ENCODE results near the gene ATP11A. TPM values are rescaled to one million over a fixed set of nuclear protein-coding genes. Genes with fewer than 3 reads are reported as not detected.

Gene ATP11A
- total RNA-seq (10 to 100 TPM; 45.7 to 68.1 TPM), polyA plus RNA-seq (10 to 100 TPM in 1 of 2 donors, 1 to 10 TPM in 1; 3.1 to 11.4 TPM)
- long read RNA-seq, donor 1, partial matches to known transcripts: 0 of 20 reads
- long read RNA-seq, donor 1, other reads (novel, unspliced or antisense): 17 of 20 reads
- long read RNA-seq, donor 2, partial matches to known transcripts: 7 of 30 reads
- long read RNA-seq, donor 2, other reads (novel, unspliced or antisense): 20 of 30 reads

- DNase-seq: peak; percentile 96 to 97
- peak within 1 kb of the TSS; percentile 66 to 92 for H3K4me3 ChIP-seq (ENCODE audit: low read length in 2 of 2)
- WGBS, 2 donors: 1 to 3% methylated on average over 59 to 95 of the region's 95 CpGs
- H3K9me3 ChIP-seq (ENCODE audit: control insufficient read depth, low read length): no peaks in the 10 kb centered on the region
- no peaks in the 10 kb centered on the region for H3K27me3 ChIP-seq (ENCODE audit: control insufficient read depth in 1 of 2, insufficient read depth in 2 of 2, low read length in 1 of 2)
- ATAC-seq (ENCODE audit: low FRiP score): peak; percentile 95
- no peaks in the 10 kb centered on the region for H3K4me1 ChIP-seq (ENCODE audit: control insufficient read depth in 1 of 2, insufficient read depth in 2 of 2, low read length in 2 of 2)
- peak within 1 kb of the TSS in 1 of 2 donors; percentile 30 for H3K27ac ChIP-seq (ENCODE audit: low read depth in 1 of 2, low read length in 2 of 2)
- intact Hi-C loops (cut with DNase I): loop anchor here in 1 of 2 donors (10.0 kb wide), 1 partner anchor 695 kb away; no protein-coding TSS in a partner anchor
- no peaks in the 10 kb centered on the region for H3K36me3 ChIP-seq (ENCODE audit: control insufficient read depth in 1 of 2, insufficient read depth in 2 of 2, low read length in 1 of 2)
Observed at GRCh38 chr13:112689303-112690245, at the start of gene ATP11A. Gene ATP11A, plus strand, starts transcription at chr13:112690038. Its CDS starts 379 bp downstream, at chr13:112690417.

DNA sequence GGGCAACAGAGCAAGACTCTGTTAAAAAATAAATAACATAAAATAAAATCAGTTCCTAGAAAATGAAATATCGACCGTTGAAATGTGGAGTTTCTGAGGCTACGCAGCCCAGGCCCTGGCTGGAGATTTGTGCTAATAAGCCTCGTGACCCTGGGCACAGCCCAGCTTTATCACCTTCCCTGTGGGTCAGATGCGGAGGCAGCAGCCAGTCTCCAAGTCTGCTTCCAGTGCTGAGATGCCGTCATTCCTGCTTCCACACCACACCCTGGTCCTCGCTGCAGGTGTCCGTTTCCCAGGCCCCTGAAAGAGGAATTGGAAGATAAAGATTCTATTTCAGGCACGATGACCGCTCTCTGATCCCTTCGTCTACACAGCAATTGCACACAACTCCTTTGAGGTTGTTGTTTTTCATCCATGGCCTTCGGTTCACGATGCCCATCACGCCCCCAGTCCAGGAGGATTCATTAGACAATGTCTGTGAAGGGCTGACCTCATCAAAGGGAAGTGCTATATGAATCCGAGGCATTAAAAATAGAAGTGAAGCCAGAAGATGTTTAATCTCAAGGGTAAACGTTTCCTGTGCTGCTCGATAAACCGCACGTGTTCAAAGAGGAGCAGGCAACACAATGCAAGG, 48.3 kb upstream of the ATP11A start:
- no peaks in the 10 kb centered on the region for H3K27me3 ChIP-seq (ENCODE audit: control insufficient read depth in 1 of 2, insufficient read depth in 2 of 2, low read length in 1 of 2)
- no peak for ATAC-seq (ENCODE audit: low FRiP score)
- H3K27ac ChIP-seq (ENCODE audit: low read depth in 1 of 2, low read length in 2 of 2): no peak overlapping the region
- 87 to 90% methylated on average over 19 of the region's 19 CpGs for WGBS, 2 donors
- H3K4me3 ChIP-seq (ENCODE audit: low read length in 2 of 2): no peak overlapping the region
- H3K36me3 ChIP-seq (ENCODE audit: control insufficient read depth in 1 of 2, insufficient read depth in 2 of 2, low read length in 1 of 2): no peaks in the 10 kb centered on the region
- peak in 1 of 2 donors; percentile 37 for DNase-seq
- intact Hi-C loops (cut with DNase I): no loop called here
- no peaks in the 10 kb centered on the region for H3K9me3 ChIP-seq (ENCODE audit: control insufficient read depth, low read length)
- no peaks in the 10 kb centered on the region for H3K4me1 ChIP-seq (ENCODE audit: control insufficient read depth in 1 of 2, insufficient read depth in 2 of 2, low read length in 2 of 2)

- DNase-seq (peak in 1 of 2 donors; percentile 62), ATAC-seq (ENCODE audit: low FRiP score) (no peak)
- Histone ChIP-seq H3K4me3 (ENCODE audit: low read length in 2 of 2) (no peak overlapping the region), H3K27ac (ENCODE audit: low read depth in 1 of 2, low read length in 2 of 2) (no peak overlapping the region), H3K27me3 (ENCODE audit: control insufficient read depth in 1 of 2, insufficient read depth in 2 of 2, low read length in 1 of 2) (no peaks in the 10 kb centered on the region), H3K4me1 (ENCODE audit: control insufficient read depth in 1 of 2, insufficient read depth in 2 of 2, low read length in 2 of 2) (no peaks in the 10 kb centered on the region), H3K36me3 (ENCODE audit: control insufficient read depth in 1 of 2, insufficient read depth in 2 of 2, low read length in 1 of 2) (no peaks in the 10 kb centered on the region), H3K9me3 (ENCODE audit: control insufficient read depth, low read length) (no peaks in the 10 kb centered on the region)
- 92 to 94% methylated on average over 13 of the region's 13 CpGs for WGBS, 2 donors
- intact Hi-C loops (cut with DNase I): no loop called here
Observed at GRCh38 chr13:112642090-112642460, 47.8 kb upstream of the ATP11A start.

GRCh38 chr13:112643759-112644459, 45.9 kb upstream of the ATP11A start:
- no peak for DNase-seq
- Histone ChIP-seq H3K27me3 (ENCODE audit: control insufficient read depth in 1 of 2, insufficient read depth in 2 of 2, low read length in 1 of 2) (no peaks in the 10 kb centered on the region), H3K4me3 (ENCODE audit: low read length in 2 of 2) (no peak overlapping the region), H3K9me3 (ENCODE audit: control insufficient read depth, low read length) (no peaks in the 10 kb centered on the region), H3K27ac (ENCODE audit: low read depth in 1 of 2, low read length in 2 of 2) (no peak overlapping the region), H3K4me1 (ENCODE audit: control insufficient read depth in 1 of 2, insufficient read depth in 2 of 2, low read length in 2 of 2) (no peaks in the 10 kb centered on the region), H3K36me3 (ENCODE audit: control insufficient read depth in 1 of 2, insufficient read depth in 2 of 2, low read length in 1 of 2) (no peaks in the 10 kb centered on the region)
- no peak for ATAC-seq (ENCODE audit: low FRiP score)
- intact Hi-C loops (cut with DNase I): no loop called here
- 87% methylated on average over 9 of the region's 9 CpGs for WGBS, 2 donors

DNA sequence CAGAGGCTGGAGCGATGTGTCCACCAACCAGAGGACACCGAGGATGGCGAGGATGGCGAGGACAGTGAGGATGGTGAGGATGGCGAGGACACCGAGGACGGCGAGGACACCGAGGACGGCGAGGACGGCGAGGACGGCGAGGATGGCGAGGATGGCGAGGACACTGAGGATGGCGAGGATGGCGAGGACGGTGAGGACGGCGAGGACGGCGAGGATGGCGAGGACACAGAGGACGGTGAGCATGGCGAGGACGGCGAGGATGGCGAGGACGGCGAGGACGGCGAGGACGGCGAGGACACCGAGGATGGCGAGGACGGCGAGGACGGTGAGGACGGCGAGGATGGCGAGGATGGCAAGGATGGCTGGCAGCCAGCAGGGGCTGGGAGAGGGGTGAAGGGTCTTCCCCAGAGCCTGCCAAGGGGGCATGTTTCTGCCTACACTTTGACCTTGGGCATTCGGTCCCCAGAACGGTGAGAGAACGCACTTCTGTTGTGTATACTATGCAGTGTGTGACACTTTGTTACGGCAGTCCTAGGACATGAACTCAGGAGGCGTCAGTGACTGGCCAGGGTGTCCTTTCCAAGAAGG, 44.4 kb upstream of the ATP11A start:
- Histone ChIP-seq H3K4me3 (ENCODE audit: low read length in 2 of 2) (no peak overlapping the region), H3K27ac (ENCODE audit: low read depth in 1 of 2, low read length in 2 of 2) (no peak overlapping the region), H3K27me3 (ENCODE audit: control insufficient read depth in 1 of 2, insufficient read depth in 2 of 2, low read length in 1 of 2) (no peaks in the 10 kb centered on the region), H3K9me3 (ENCODE audit: control insufficient read depth, low read length) (no peaks in the 10 kb centered on the region), H3K4me1 (ENCODE audit: control insufficient read depth in 1 of 2, insufficient read depth in 2 of 2, low read length in 2 of 2) (no peaks in the 10 kb centered on the region), H3K36me3 (ENCODE audit: control insufficient read depth in 1 of 2, insufficient read depth in 2 of 2, low read length in 1 of 2) (no peaks in the 10 kb centered on the region)
- no peak for DNase-seq
- no peak for ATAC-seq (ENCODE audit: low FRiP score)
- intact Hi-C loops (cut with DNase I): no loop called here
- WGBS, 2 donors: 93% methylated on average over 49 of the region's 49 CpGs

GRCh38 chr13:112647256-112647655, 42.6 kb upstream of the ATP11A start:
- H3K27me3 ChIP-seq (ENCODE audit: control insufficient read depth in 1 of 2, insufficient read depth in 2 of 2, low read length in 1 of 2): no peaks in the 10 kb centered on the region
- H3K4me1 ChIP-seq (ENCODE audit: control insufficient read depth in 1 of 2, insufficient read depth in 2 of 2, low read length in 2 of 2): no peaks in the 10 kb centered on the region
- no peak overlapping the region for H3K4me3 ChIP-seq (ENCODE audit: low read length in 2 of 2)
- no peak overlapping the region for H3K27ac ChIP-seq (ENCODE audit: low read depth in 1 of 2, low read length in 2 of 2)
- H3K36me3 ChIP-seq (ENCODE audit: control insufficient read depth in 1 of 2, insufficient read depth in 2 of 2, low read length in 1 of 2): no peaks in the 10 kb centered on the region
- DNase-seq: no peak
- H3K9me3 ChIP-seq (ENCODE audit: control insufficient read depth, low read length): no peaks in the 10 kb centered on the region
- intact Hi-C loops (cut with DNase I): no loop called here
- no peak for ATAC-seq (ENCODE audit: low FRiP score)
- WGBS, 2 donors: 83 to 87% methylated on average over 14 of the region's 14 CpGs

DNA sequence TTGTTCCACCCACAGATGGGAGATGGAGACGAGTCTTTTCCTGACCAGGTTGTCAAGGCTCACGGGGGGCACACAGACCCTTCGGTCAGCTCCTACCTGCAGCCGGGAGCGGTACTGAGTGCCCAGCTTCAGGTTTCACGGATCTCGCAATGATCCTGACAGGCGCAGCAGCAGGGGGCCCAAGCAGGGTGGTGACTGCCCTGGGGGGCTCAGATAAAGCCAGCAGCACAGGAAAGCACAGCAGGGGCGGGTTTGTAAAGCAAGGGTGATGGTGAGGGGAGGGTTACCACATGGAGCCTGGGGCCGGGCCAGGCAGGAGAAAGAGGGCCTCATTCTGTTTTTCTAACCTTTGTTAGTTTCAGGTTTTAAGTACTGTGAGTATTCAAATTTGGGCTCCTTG, 41.7 kb upstream of the ATP11A start:
- intact Hi-C loops (cut with DNase I): no loop called here
- H3K4me1 ChIP-seq (ENCODE audit: control insufficient read depth in 1 of 2, insufficient read depth in 2 of 2, low read length in 2 of 2): no peaks in the 10 kb centered on the region
- H3K4me3 ChIP-seq (ENCODE audit: low read length in 2 of 2): no peak overlapping the region
- 80 to 85% methylated on average over 10 of the region's 10 CpGs for WGBS, 2 donors
- ATAC-seq (ENCODE audit: low FRiP score) (no peak), DNase-seq (no peak)
- no peaks in the 10 kb centered on the region for H3K9me3 ChIP-seq (ENCODE audit: control insufficient read depth, low read length)
- H3K36me3 ChIP-seq (ENCODE audit: control insufficient read depth in 1 of 2, insufficient read depth in 2 of 2, low read length in 1 of 2): no peaks in the 10 kb centered on the region
- H3K27me3 ChIP-seq (ENCODE audit: control insufficient read depth in 1 of 2, insufficient read depth in 2 of 2, low read length in 1 of 2): no peaks in the 10 kb centered on the region
- H3K27ac ChIP-seq (ENCODE audit: low read depth in 1 of 2, low read length in 2 of 2): no peak overlapping the region

All from aorta (tissue), 5 donors.